Ovary (tissue), 9 donors: Measurements from ENCODE around the gene HELQ. TPM values are rescaled to one million over a fixed set of nuclear protein-coding genes. Genes with fewer than 3 reads are reported as not detected.

Experiments
- DNase-seq, 5 donors: peaks; one replicate each; pipeline ENCODE4 v3.0.0-alpha.2; 2019 to 2020
- H3K27ac ChIP-seq, 2 donors: fragments of 200-600 bp; one replicate each; pipeline versions ENCODE4 v1.5.1 to v1.8.0; 2019 to 2022
- H3K27me3 ChIP-seq: fragments of 200-600 bp; one replicate; pipeline ENCODE4 v1.8.0; 2022
- H3K36me3 ChIP-seq: fragments of 200-600 bp; sonication (generic); one replicate; pipeline ENCODE4 v1.5.1; 2019
- H3K4me1 ChIP-seq: one replicate; pipeline ENCODE4 v1.8.1; 2013; ENCODE audit warnings: mild to moderate bottlenecking, moderate library complexity; ENCODE audit not compliant: insufficient read depth
- H3K4me3 ChIP-seq: fragments of 200-600 bp; sonication (generic); one replicate; pipeline ENCODE4 v1.5.1; 2017
- H3K9me3 ChIP-seq, 2 donors: fragments of 200-600 bp in 1 of 2; sonication (generic) in 1 of 2; one replicate each; pipeline versions ENCODE4 v1.5.1 to v1.8.1; 2013 to 2019; ENCODE audit warnings: mild to moderate bottlenecking in 1 of 2, moderate library complexity in 1 of 2
- EP300 ChIP-seq: sonication (generic); formaldehyde crosslinking; IDR thresholded peaks from one replicate; pipeline ENCODE4 v1.6.1; 2017; ENCODE audit warnings: antibody characterized with exemption
- POLR2A ChIP-seq: fragments of 450-650 bp; IDR thresholded peaks from one replicate; pipeline ENCODE4 v1.6.1; 2017; ENCODE audit warnings: antibody characterized with exemption, mild to moderate bottlenecking, moderate library complexity
- WGBS, 3 donors: extraction: QIAGEN DNeasy Blood & Tissue Kit in 1 of 3; methylation state at CpG; one replicate each; pipeline versions ENCODE4 v1.1.5 to v1.1.7; 2013 to 2017; 5-methylcytosine and 5-hydroxymethylcytosine counted together
- intact Hi-C, 4 donors: fragments of 100-400 bp; cut with DNase I; formaldehyde crosslinking; loops; one replicate each; pipeline versions ENCODE4 v1.11.0 to v1.15.1; 2022 to 2023
- polyA plus RNA-seq, 2 donors: library from polyadenylated mRNA; stranded (reverse); fragments of 200-250 nt in 1 of 2; fragments of 350-450 nt in 1 of 2; fragmentation: Illumina TruSeq in 1 of 2; extraction: RNeasy Lipid Tissue Mini Kit (QIAGEN cat#74804) in 1 of 2; gene quantifications; one replicate each; pipeline ENCODE4 v1.2.3, GENCODE V29; 2013 to 2014
- total RNA-seq, 7 donors: library from RNA; depleted of rRNA in 2 of 7; stranded (reverse); fragments of >200 nt in 2 of 7; fragmentation: NEBNext Ultra II Directional in 3 of 7; extraction: Animal tissue kit (Norgen Biotek cat#: 25700) in 3 of 7; gene quantifications; one replicate each; pipeline versions ENCODE4 v1.1.0 to v1.2.4, GENCODE V29; 2016 to 2023
- TF ChIP-seq, protein P1 (sequence below), 3 donors: fragments of 450-650 bp in 2 of 3; fragments of 200-600 bp in 1 of 3; IDR thresholded peaks; one replicate each; pipeline versions ENCODE4 v1.5.1 to v1.8.0; 2016 to 2022; ENCODE audit warnings: antibody characterized with exemption in 3 of 3, mild to moderate bottlenecking in 1 of 3
- donor health status: DM: no; HTN: no; CAD: no; lungs with moderate emphysema.
- donor health status: DM: no; HTN: no; CAD: no.
- donor health status: Bipolar disorder and iron deficiency.
- donor health status: DM: yes; HTN: yes; CAD: no.
- donor health status: DM: no; HTN: no; CAD: no.
- donor health status: DM: yes; HTN: yes; CAD: no.

The HELQ gene
- total and polyA plus RNA-seq, 9 donors = 15.5 to 30.8 (median 21.8) TPM

DNA sequence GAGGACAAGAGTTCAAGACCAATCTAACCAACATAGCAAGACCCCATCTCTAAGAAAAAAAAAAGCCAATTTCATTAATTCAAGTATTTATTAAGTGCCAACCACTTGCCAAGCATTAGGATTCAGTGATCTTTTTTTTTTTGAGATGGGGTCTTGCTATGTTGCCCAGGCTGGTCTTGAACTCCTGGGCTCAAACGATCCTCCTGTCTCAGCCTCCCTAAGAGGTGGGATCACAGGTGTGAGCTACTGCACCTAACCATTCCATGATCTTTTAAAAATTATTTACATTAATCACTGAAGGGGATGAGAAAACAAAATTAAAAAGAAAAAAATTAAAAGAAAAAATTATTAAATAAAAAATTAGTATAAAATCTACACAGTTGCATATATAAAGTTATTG, 24.4 kb downstream of the HELQ start:
- no peaks in the 10 kb centered on the region for H3K27me3 ChIP-seq
- H3K4me3 ChIP-seq = no peak overlapping the region
- WGBS, 3 donors = 95 to 98% (median 95%) methylated on average over 1 of the region's 1 CpG
- H3K9me3 ChIP-seq = no peaks in the 10 kb centered on the region
- no peak for TF ChIP-seq EP300
- no peak for TF ChIP-seq POLR2A
- TF ChIP-seq, protein P1, sequence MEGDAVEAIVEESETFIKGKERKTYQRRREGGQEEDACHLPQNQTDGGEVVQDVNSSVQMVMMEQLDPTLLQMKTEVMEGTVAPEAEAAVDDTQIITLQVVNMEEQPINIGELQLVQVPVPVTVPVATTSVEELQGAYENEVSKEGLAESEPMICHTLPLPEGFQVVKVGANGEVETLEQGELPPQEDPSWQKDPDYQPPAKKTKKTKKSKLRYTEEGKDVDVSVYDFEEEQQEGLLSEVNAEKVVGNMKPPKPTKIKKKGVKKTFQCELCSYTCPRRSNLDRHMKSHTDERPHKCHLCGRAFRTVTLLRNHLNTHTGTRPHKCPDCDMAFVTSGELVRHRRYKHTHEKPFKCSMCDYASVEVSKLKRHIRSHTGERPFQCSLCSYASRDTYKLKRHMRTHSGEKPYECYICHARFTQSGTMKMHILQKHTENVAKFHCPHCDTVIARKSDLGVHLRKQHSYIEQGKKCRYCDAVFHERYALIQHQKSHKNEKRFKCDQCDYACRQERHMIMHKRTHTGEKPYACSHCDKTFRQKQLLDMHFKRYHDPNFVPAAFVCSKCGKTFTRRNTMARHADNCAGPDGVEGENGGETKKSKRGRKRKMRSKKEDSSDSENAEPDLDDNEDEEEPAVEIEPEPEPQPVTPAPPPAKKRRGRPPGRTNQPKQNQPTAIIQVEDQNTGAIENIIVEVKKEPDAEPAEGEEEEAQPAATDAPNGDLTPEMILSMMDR (IDR thresholded peaks at IDR 0.05) = no peak
- H3K36me3 ChIP-seq = no peaks in the 10 kb centered on the region
- DNase-seq = no peak
- intact Hi-C loops = loop anchor here in 1 of 4 donors (10.0 kb wide), 1 partner anchor 146 kb away; the partner anchor contains the start of gene COQ2
- H3K27ac ChIP-seq = no peak overlapping the region
- H3K4me1 ChIP-seq = no peaks in the 10 kb centered on the region

DNA sequence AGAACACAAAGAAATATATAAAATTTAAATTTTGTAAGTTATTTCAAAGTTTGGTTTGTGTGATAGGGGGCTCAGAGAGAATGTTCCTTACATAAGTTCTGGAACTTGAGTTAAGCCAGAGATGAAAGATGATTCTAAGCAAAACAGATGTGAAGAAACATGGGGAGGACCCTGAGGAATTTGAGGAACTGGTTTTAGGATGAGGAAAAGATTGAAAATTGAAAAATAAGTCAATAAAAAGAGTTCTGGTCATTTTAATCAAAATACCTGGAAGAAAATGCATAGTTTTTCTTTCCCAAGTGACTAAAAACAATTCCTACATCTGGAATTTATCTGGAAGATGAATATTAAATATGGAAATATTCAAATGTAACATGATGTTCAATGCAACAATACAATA, 37.4 kb downstream of the HELQ start:
- no peaks in the 10 kb centered on the region for H3K36me3 ChIP-seq
- no peaks in the 10 kb centered on the region for H3K27me3 ChIP-seq
- no peak overlapping the region for H3K27ac ChIP-seq
- TF ChIP-seq, protein P1 (IDR thresholded peaks at IDR 0.05) = no peak
- TF ChIP-seq POLR2A = no peak
- no peak for TF ChIP-seq EP300
- intact Hi-C loops = no loop called here
- H3K9me3 ChIP-seq = no peaks in the 10 kb centered on the region
- DNase-seq = no peak
- H3K4me3 ChIP-seq = no peak overlapping the region
- H3K4me1 ChIP-seq = no peaks in the 10 kb centered on the region

DNA sequence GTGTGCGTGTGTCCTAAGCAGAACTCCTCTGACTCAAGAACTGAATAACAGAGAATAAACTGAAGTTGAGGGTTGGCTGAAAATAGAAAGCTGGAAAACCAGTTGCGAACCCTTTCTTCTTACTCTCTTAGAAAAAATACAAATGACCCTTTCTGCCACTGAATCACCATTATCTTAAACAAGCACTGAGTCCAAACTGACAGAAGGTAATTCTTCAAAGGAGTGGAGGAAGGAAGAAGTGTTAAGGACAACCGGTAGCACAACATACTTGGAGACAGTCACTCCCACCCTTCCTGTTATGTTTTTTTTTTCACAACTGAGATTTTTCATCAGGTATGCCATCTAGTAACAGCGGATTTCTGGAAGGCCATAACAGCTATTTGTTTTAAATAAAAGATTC, 38.1 kb downstream of the HELQ start:
- TF ChIP-seq, protein P1 (IDR thresholded peaks at IDR 0.05) = no peak
- no peak for TF ChIP-seq EP300
- TF ChIP-seq POLR2A = no peak
- H3K27ac ChIP-seq = no peak overlapping the region
- no peaks in the 10 kb centered on the region for H3K27me3 ChIP-seq
- intact Hi-C loops = no loop called here
- H3K36me3 ChIP-seq = no peaks in the 10 kb centered on the region
- DNase-seq = no peak
- H3K4me3 ChIP-seq = no peak overlapping the region
- WGBS, 3 donors = 79 to 90% (median 83%) methylated on average over 4 of the region's 4 CpGs
- no peaks in the 10 kb centered on the region for H3K9me3 ChIP-seq
- no peaks in the 10 kb centered on the region for H3K4me1 ChIP-seq

DNA sequence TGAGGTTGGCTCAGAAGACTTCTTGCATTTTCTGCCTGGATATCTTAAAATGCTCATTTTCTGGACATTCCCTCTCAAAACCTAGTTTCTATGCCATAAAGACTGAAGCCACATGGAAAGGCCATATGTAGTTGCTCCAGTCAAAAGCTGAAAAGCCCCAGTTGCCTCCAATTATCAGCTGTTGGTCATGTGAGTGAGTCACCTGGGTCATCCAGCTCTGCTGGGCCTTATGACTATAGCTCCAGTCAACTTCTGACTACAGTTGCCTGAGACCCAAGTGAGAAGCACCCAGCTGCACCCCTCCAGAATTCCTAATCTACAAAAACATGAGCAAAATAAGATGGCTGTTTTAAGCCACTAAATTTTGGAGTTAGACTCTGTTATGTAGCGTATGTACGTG, 41.9 kb downstream of the HELQ start:
- Histone ChIP-seq H3K36me3 (no peaks in the 10 kb centered on the region), H3K4me1 (no peaks in the 10 kb centered on the region), H3K4me3 (no peak overlapping the region), H3K9me3 (no peaks in the 10 kb centered on the region), H3K27ac (no peak overlapping the region), H3K27me3 (no peaks in the 10 kb centered on the region)
- no peak for DNase-seq
- intact Hi-C loops = no loop called here
- WGBS, 3 donors = 95 to 99% (median 97%) methylated on average over 2 of the region's 2 CpGs
- TF ChIP-seq EP300 = no peak
- TF ChIP-seq, protein P1 (IDR thresholded peaks at IDR 0.05) = no peak
- no peak for TF ChIP-seq POLR2A

DNA sequence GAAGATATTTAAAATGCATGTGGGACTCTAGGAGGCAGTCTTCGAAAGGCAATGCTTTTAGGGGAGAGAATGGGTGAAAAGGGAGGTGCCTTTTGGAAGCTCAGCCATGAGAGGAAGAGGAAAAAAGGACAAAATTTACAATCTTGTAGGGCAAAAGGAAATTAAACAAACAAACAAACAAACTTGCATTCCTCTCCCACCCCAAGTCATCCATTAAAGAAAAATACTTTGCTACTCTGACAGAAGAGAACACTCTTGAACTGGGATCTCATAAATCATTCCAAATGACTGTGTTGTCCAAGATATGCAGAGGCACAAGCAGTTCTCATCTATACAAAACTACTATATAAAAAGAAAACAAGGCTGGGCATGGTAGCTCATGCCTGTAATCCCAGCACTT, 46.7 kb downstream of the HELQ start:
- intact Hi-C loops = no loop called here
- TF ChIP-seq EP300 = no peak
- TF ChIP-seq, protein P1 (IDR thresholded peaks at IDR 0.05) = no peak
- no peak for TF ChIP-seq POLR2A
- Histone ChIP-seq H3K4me3 (no peak overlapping the region), H3K27ac (no peak overlapping the region), H3K36me3 (no peaks in the 10 kb centered on the region), H3K27me3 (no peaks in the 10 kb centered on the region), H3K9me3 (no peaks in the 10 kb centered on the region), H3K4me1 (no peaks in the 10 kb centered on the region)
- no peak for DNase-seq
- WGBS, 3 donors = 87 to 90% (median 90%) methylated on average over 1 of the region's 1 CpG
